ENCODE data around the gene SERGEF.

The SERGEF gene

GRCh38 chr11:17766590-17766989 is 246.3 kb downstream of the SERGEF start:
- DNase-seq, result no peak

DNA sequence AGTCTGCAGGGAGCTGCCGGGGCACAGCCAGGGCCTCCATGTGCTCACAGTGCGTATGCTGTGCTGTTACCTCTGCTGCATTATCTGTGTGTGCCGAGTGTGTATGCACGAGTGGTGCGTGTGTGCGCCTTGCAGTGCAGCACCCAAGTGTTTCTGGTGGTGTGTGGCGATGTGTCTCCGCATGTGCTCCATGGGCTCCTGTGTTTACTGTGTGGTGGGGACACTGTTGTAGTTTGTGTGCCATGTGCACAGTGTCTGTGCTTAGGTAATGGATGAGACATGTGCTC is 246.8 kb downstream of the SERGEF start:
- DNase-seq, result no peak

DNA sequence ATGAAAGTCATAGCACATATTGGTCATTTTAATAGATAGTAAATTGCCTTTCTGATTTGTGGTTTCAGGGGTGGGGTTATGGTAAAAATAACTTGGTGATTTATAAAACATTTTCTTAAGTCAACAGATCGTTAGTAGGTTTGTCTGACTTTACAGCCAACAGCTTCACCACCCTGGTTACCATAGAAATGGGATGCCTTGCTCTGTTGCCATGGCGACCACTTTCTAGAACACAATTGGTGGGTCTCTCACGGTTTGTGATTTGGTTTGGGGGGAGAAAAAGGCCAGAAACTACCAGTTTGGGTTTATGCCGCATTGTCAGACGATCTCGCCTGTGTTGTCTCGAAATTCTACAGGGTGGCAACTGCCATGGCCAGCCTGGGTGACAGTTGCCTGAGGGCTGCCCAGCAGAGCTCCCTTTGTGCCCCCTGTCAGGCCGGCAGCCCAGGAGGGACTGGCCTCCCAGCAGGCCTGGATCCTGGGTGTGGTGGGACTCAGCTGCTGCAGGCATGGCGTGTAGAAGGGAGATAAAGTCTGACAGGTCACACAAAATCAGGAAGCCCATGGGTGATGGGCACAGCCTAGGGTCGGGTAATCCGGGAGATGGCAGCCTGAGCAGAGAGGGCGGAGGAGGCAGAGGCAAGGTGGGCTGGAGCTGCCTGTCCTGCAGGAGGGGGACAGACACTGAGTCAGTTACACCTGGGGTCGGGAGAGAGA is 247.3 kb downstream of the SERGEF start:
- no peak for DNase-seq

GRCh38 chr11:17764446-17765218 is 248.2 kb downstream of the SERGEF start:
- DNase-seq, result no peak

DNA sequence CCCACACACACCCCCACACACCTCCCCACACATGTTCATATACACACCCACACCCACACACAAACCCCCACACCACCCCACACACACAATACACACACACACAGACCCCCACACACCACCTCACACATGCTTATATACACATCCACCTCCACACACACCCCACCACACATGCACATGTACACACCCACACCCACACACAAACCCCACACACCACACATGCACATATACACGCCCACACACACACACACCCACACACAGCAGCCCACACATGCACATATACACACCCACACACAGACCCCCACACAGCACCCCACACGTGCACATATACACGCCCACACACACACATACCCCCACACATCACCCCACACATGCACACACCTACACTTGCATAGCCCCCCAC is 249.1 kb downstream of the SERGEF start:
- DNase-seq, result no peak

GRCh38 chr11:17763244-17763643 is 249.6 kb downstream of the SERGEF start:
- no peak for DNase-seq

- DNase-seq, result no peak
These were observed 250.4 kb downstream of the SERGEF start for GRCh38 chr11:17762309-17762974.

DNA sequence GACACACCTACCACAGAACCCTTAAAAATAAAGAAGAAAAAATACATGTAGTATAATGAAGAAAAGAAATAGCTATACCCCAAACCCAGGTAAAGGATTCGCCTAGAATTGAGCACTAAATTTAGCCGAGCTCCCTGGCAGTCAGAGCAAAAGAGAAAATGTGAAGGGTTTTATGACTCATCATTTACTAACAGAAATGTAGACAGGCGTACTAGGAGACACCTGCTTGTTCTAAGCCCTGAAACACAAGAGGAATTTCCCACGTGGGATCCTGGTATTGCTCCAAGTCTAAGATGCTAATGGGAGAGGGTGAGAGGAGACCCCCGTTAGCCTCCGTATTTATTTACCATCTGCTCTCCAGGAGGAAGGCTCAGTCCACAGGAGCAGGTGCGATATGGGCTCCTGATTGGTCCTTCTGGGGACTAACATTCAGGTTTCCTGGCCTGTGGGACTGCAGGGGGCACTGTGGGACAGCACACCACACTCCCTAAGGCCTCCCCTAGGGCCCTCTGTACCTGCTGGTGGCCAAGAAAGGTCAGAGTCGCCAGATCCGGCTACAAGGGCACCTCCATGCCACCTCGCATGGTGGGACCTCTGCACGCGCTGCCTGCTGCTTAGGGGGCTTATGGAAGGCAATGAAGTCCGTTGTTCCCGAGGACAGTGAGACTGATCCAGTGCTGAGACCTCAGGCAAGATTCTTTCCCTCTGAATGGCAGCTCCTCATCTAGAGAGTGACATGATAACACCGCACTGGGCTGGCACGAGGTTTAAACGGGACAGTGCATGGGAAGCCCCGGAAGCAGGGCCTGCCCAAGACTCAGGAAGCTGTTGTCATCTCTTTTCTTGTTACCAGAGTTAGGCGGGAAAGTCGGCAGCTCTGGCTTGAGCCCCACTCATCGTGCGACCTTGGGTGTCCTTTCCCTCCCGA is 252.5 kb downstream of the SERGEF start:
- DNase-seq, result no peak

DNA sequence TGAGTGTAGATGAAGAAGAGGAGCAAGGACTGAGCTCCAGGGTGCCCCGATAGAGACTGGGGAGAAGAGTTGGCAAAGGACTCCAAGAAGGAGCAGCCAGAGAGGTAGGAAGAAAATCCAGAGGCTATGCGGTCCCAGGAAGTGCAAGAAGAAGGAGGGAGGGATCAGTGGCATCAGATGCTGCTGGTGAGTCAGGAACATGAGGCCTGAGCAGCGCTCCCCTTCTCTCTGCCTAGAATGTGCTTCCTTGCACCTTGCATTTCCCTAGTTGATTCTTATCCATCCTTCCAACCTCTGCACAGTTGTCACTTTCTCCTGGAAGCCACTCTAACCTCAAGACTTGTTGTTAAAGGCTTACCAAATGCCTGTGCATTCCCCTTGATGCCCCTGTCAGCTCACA is 257.0 kb downstream of the SERGEF start:
- DNase-seq, result no peak

DNA sequence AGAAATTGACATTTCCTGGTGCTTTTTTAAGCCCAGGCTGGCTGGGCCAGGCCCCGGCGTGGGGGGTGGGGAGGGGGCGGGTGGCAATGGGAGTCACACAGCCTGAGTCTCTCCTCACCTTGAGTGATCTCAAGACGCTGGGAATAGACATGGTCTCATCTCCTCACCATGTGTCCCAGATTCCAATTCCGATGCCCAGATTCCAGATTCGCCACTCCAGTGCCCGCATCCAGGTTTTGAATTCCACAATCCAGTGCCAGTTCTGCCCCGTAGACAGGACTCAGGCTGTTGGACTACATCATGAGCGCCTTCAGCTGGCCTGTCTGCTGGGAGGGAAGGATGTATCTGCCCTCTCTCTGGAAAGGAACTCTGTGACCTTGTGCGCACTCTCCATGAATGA is 259.2 kb downstream of the SERGEF start:
- no peak for DNase-seq

- no peak for DNase-seq
These were observed 259.7 kb downstream of the SERGEF start for GRCh38 chr11:17753153-17753552.

DNA sequence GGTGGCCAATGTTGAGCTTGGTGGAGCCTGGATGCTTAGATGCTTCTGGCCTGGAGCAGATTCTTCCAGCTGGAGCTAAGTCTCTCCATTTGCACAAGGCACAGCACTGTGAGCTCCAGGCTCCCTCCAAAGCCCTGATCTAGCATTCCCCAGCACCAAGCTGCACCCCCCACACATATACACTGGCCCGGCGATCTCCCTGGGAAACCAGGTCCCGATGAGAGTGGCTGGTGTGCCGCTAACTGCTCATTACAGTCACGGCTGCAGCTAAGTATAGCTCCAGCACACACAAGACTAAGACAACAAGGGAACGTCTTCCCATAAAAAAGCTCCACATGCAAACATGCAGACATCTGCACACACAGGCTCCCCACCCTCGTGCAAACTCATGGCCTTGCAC is 260.7 kb downstream of the SERGEF start:
- no peak for DNase-seq

DNA sequence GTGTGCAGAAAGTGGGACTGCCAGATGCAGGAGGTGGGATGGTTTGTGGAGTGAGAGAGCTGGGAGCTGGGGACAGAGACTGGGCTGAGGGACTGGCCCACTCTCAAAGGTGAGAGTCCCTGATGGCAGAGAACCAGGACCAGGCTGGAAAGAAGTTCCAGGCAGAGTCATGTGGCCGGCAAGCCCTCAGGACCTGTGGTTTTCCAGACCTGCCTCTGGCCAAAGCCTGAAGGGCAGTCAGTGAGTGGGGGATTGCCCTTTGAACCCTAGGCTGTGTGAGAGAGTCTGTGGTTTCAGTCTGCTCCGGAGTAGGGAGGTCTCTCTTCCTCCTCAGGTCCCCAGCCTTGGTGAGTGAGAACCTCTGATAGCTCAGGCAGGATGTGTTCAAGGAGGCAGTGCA is 261.3 kb downstream of the SERGEF start:
- no peak for DNase-seq

GRCh38 chr11:17750801-17751165 is 262.1 kb downstream of the SERGEF start:
- no peak for DNase-seq

DNA sequence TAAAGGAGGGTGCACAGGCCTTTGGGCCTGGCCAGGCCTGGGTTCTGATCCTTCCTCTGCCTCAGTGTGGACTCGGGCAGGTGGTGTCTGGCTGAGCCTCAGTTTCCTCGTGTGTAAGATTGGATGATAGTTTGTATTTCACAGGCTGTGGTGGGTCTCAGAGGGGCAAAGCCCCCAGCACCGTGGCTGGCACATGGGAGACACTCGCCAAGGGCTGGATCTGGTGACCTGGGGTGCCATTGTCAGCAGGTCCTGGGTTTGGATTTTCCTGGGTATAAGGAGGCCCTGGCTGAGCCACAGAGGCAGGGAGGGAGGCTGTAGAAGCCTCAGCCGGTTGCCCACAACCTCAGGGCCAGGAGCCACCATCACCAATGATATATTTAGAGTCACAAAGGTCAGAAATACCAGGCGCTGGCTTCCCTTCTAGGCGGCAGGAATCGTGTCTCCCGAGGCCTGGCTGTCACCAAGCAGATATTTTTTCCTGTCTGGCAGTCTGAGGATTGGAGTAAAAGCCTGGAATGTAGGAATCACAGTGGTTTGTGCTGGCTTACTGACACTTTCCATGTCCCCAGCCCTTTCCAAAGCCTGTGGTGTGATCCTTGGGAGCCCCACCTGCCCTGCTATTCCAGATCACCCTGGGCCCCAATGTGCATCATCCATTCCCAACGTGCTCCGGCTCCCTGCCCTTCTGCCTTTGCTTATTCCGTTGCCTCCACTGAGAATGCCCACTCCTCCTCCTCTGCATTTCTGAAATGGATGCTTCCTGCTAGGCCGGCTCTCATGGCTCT is 262.6 kb downstream of the SERGEF start:
- no peak for DNase-seq

DNA sequence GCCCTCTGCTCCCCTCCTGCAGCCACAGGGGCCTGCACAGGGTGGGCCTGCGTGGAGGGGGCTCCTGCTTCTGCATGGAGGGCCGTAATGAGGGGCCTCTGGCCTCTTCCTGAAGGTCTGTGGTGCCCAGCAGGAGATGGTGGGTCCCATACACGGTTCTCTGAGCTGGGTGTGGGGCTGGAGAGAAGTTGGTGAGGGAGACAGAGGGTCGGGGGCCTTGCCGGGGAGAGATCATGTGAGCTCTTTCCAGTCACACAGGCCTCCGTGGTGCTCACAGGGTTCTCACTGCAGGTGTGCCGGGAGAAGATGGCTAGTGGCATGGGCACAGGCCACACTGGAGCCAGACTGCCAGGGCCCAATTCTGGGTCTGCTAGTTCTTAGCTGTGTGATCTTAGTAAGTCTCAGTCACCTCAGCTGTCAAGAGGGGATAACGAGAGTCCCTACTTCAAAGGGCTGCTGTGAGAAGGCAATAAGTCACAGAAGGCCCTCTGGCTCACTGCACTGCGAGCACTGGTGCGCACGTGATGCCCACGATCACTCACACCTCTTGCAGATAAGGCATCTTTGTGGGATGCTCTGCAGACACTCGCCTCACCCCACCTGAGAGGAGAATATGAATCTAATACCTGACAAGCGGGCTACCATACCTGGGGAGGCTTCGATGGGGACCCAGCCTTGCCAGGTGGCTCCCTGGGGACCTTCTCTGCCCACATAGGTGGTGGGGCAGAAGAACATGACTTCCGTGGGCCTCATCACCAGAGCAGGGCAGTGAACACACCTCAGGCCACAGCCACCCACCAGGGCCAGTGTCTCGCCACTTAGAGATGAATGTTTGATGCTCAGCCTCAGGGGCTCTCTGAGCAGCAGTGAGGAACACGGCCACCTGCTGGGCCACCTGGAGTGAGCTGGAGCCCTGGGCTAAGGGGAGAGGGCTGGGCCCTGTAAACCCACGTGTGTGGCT is 263.8 kb downstream of the SERGEF start:
- DNase-seq, result no peak

DNA sequence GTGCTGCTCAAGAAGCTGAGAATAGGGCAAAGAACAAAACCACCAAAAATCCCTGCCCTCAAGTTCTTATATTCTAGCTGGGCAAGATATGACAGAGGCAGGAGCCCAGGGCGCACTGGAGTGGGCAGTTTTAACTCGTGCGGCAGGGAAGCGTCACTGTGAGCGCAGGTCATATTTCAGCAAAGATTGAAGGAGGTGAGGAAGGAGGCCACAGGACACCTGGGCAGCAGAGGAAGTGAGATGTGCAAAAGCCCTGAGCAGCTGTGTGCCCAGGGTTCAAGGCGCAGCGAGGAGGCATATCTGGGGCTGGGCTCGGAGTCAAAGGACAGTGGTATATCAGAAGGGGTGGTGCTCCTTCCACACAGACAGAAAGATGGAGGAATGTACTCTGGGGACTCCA is 264.8 kb downstream of the SERGEF start:
- DNase-seq, result no peak

DNA sequence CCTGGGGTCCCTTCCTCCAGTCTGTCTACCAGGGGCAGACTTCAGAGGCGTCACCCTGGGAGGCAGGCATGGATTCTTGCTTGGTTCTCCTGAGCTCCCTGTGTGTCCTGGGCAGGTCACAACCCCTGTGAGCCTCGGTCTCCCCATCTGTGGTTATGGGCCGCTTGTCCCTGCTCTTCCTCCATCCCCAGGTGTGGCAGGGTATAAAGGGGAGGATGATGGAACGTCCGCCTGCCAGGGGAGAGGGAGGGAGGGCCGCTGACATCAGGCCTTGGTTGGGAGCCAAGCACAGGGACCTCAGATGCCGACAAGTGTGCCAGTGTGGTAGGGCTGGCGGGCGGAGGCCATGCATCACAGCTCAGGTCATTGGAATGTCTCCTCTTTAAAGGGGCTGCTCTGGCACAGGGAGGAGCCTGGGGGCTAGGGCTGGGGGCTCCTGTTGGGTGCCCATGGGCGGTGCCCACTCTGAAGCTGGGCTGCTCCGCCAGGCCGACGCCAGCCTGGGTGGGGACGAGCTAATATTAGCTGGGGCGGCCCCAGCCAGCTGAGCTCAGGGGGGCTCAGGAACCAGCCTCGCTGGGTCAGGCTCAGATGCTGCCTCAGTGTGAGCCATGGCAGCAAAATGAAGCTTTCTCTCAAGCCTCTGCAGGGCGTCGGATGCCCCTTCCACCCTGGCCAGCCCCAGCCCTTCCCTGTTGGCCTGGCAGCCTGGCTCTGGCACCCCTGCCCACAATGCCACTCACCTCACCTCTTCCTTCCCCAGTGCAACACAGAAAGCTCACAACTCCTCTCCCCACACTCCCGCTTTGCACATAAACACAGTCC is 265.5 kb downstream of the SERGEF start:
- no peak for DNase-seq

DNA sequence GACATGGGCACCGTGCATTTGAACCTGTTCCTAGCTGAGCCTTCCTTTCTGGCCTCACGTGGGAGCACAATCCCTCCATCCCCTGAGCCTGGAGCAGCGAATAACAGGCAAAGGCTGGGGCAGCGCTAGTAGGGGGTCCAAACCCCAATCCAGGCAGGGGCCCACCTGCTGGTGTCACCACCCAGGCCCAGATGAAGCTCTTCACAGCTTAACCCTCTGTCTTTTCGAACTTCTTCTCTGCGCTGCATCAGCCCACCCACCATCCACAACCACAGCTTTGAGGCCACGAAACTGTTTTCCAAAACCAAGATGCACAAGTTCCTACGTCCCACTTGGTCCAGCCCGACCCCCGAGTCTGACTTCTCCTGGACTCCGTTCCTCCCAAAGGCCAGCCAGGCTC is 266.8 kb downstream of the SERGEF start:
- no peak for DNase-seq

All from activated CD4-positive, alpha-beta T cell treated with anti-CD3 and anti-CD28 coated beads, Interleukin-2, amount 50 U/mL, for 1 hour (primary cell).